Erythroblast (primary cell): ENCODE results near the gene CGNL1.

Experiments
- GATA1 ChIP-seq: IDR thresholded peaks from 2 replicates; pipeline ENCODE4 v1.6.1; 2011; ENCODE audit warnings: low read depth, mild to moderate bottlenecking, control low read depth, low read length, moderate library complexity
- POLR2A ChIP-seq: IDR thresholded peaks from 2 replicates; pipeline ENCODE4 v1.6.1; 2011; ENCODE audit warnings: mild to moderate bottlenecking, low read length

GRCh38 chr15:57554812-57555179 is 178.5 kb downstream of the CGNL1 start:
- TF ChIP-seq POLR2A (no peak), GATA1 (no peak)
